ENCODE results near the gene LOC101059915.
"Not testable (repeated sequence)": the region's sequence is repeated elsewhere in the genome, so short reads cannot be mapped to it uniquely, and the experiment has no call there.

Gene LOC101059915

GRCh38 chrX:71676068-71676795 lies 8.9 kb downstream of the LOC101059915 start:
- not testable (repeated sequence) for DNase-seq

GRCh38 chrX:71677195-71677594 lies 9.8 kb downstream of the LOC101059915 start:
- DNase-seq = not testable (repeated sequence)

- no peak for DNase-seq
Measured at GRCh38 chrX:71679575-71680207, 12.3 kb downstream of the LOC101059915 start.

GRCh38 chrX:71696641-71697465 lies 29.5 kb downstream of the LOC101059915 start:
- DNase-seq = not testable (repeated sequence)

GRCh38 chrX:71697466-71698298 lies 30.3 kb downstream of the LOC101059915 start:
- not testable (repeated sequence) for DNase-seq

- not testable (repeated sequence) for DNase-seq
Measured at GRCh38 chrX:71698299-71699022, 31.1 kb downstream of the LOC101059915 start.

GRCh38 chrX:71699023-71699344 lies 31.6 kb downstream of the LOC101059915 start:
- not testable (repeated sequence) for DNase-seq

- not testable (repeated sequence) for DNase-seq
Measured at GRCh38 chrX:71702853-71703252, 35.5 kb downstream of the LOC101059915 start.

- DNase-seq = not testable (repeated sequence)
Measured at GRCh38 chrX:71714064-71714463, 46.7 kb downstream of the LOC101059915 start.

GRCh38 chrX:71715551-71715950 lies 48.2 kb downstream of the LOC101059915 start:
- not testable (repeated sequence) for DNase-seq

GRCh38 chrX:71716323-71716722 lies 49.0 kb downstream of the LOC101059915 start:
- not testable (repeated sequence) for DNase-seq

- DNase-seq = not testable (repeated sequence)
Measured at GRCh38 chrX:71718185-71718584, 50.8 kb downstream of the LOC101059915 start, which contains the start of gene CXorf49. Gene CXorf49 (minus strand): TSS chrX:71718285. CDS start chrX:71718151, 134 bp downstream.

- not testable (repeated sequence) for DNase-seq
Measured at GRCh38 chrX:71719195-71719594, 51.8 kb downstream of the LOC101059915 start.

- not testable (repeated sequence) for DNase-seq
Measured at GRCh38 chrX:71720289-71720886, 53.0 kb downstream of the LOC101059915 start.
